ENCODE results near the gene ENPP1.

Gene ENPP1

GRCh38 chr6:131792091-131792496 is 15.7 kb upstream of the ENPP1 start:
- no peaks in the 10 kb centered on the region for H3K79me2 ChIP-seq (ENCODE audit: insufficient read depth, low read length)
- H3K36me3 ChIP-seq (ENCODE audit: low read length), result no peaks in the 10 kb centered on the region
- H3K4me3 ChIP-seq (ENCODE audit: insufficient read depth, low read length, poor library complexity, severe bottlenecking), result no peak overlapping the region
- no peak overlapping the region for H3K9ac ChIP-seq (ENCODE audit: low read length)
- H3K27me3 ChIP-seq (ENCODE audit: low read length), result no peaks in the 10 kb centered on the region
- H3F3A ChIP-seq (ENCODE audit: insufficient read depth), result no peaks in the 10 kb centered on the region
- H4K20me1 ChIP-seq (ENCODE audit: low read depth, low read length), result no peaks in the 10 kb centered on the region
- H3K9me2 ChIP-seq (replicated peaks; ENCODE audit: insufficient read depth, low read length), result no peaks in the 10 kb centered on the region
- H2AFZ ChIP-seq (ENCODE audit: low read depth, low read length, severe bottlenecking), result no peak overlapping the region
- TF ChIP-seq EZH2phosphoT487 (conservative IDR thresholded peaks at IDR 0.05; ENCODE audit: low read length) (no peak), CTCF (IDR thresholded peaks at IDR 0.05; ENCODE audit: insufficient read depth, low read length, poor library complexity, severe bottlenecking) (no peak)
- no peaks in the 10 kb centered on the region for H3K9me3 ChIP-seq (ENCODE audit: insufficient read depth, low read length)
- H3K27ac ChIP-seq (ENCODE audit: low read depth, low read length), result no peak overlapping the region
- no peak overlapping the region for H3K4me2 ChIP-seq (ENCODE audit: low read depth, low read length, poor library complexity, severe bottlenecking)

DNA sequence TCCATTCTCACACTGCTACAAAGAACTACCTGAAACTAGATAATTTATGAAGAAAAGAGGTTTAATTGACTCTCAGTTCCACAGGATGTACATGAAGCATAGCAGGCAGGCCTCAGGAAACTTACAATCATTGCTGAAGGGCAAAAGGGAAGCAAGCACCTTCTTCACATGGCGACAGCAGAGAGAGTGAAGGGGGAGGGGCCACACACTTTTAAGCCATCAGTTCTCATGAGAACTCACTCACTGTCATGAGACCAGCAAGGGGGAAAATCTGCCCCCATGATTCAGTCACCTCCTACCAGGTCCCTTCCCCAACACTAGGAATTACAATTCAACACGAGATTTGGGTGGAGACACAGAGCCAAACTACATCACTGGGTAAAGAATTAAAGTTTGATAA is 12.5 kb upstream of the ENPP1 start:
- Histone ChIP-seq H3K9ac (ENCODE audit: low read length) (no peak overlapping the region), H3K9me3 (ENCODE audit: insufficient read depth, low read length) (no peaks in the 10 kb centered on the region), H3K27ac (ENCODE audit: low read depth, low read length) (no peak overlapping the region), H3K27me3 (ENCODE audit: low read length) (no peaks in the 10 kb centered on the region), H2AFZ (ENCODE audit: low read depth, low read length, severe bottlenecking) (no peak overlapping the region), H3K36me3 (ENCODE audit: low read length) (no peaks in the 10 kb centered on the region), H3K9me2 (replicated peaks; ENCODE audit: insufficient read depth, low read length) (no peaks in the 10 kb centered on the region), H3K4me2 (ENCODE audit: low read depth, low read length, poor library complexity, severe bottlenecking) (no peak overlapping the region), H3K4me3 (ENCODE audit: insufficient read depth, low read length, poor library complexity, severe bottlenecking) (no peak overlapping the region), H3K79me2 (ENCODE audit: insufficient read depth, low read length) (no peaks in the 10 kb centered on the region), H4K20me1 (ENCODE audit: low read depth, low read length) (no peaks in the 10 kb centered on the region), H3F3A (ENCODE audit: insufficient read depth) (no peaks in the 10 kb centered on the region)
- TF ChIP-seq EZH2phosphoT487 (conservative IDR thresholded peaks at IDR 0.05; ENCODE audit: low read length) (no peak), CTCF (IDR thresholded peaks at IDR 0.05; ENCODE audit: insufficient read depth, low read length, poor library complexity, severe bottlenecking) (no peak)

- H3K9me3 ChIP-seq (ENCODE audit: insufficient read depth, low read length), result no peaks in the 10 kb centered on the region
- H3K36me3 ChIP-seq (ENCODE audit: low read length), result no peaks in the 10 kb centered on the region
- no peaks in the 10 kb centered on the region for H4K20me1 ChIP-seq (ENCODE audit: low read depth, low read length)
- no peak overlapping the region for H3K4me3 ChIP-seq (ENCODE audit: insufficient read depth, low read length, poor library complexity, severe bottlenecking)
- no peak overlapping the region for H2AFZ ChIP-seq (ENCODE audit: low read depth, low read length, severe bottlenecking)
- H3K27me3 ChIP-seq (ENCODE audit: low read length), result no peaks in the 10 kb centered on the region
- H3K9me2 ChIP-seq (replicated peaks; ENCODE audit: insufficient read depth, low read length), result no peaks in the 10 kb centered on the region
- no peak overlapping the region for H3K9ac ChIP-seq (ENCODE audit: low read length)
- H3F3A ChIP-seq (ENCODE audit: insufficient read depth), result peaks cover 16% of the 10 kb centered on the region; the same call in 1 of the 2 replicates
- TF ChIP-seq CTCF (IDR thresholded peaks at IDR 0.05; ENCODE audit: insufficient read depth, low read length, poor library complexity, severe bottlenecking) (no peak), EZH2phosphoT487 (conservative IDR thresholded peaks at IDR 0.05; ENCODE audit: low read length) (no peak)
- no peaks in the 10 kb centered on the region for H3K79me2 ChIP-seq (ENCODE audit: insufficient read depth, low read length)
- H3K4me2 ChIP-seq (ENCODE audit: low read depth, low read length, poor library complexity, severe bottlenecking), result no peak overlapping the region
- no peak overlapping the region for H3K27ac ChIP-seq (ENCODE audit: low read depth, low read length)
These were observed 5.5 kb upstream of the ENPP1 start for GRCh38 chr6:131802347-131802746.
